ENCODE measurements around the gene RBMS1. TPM values are rescaled to one million over a fixed set of nuclear protein-coding genes. Genes with fewer than 3 reads are reported as not detected.

The RBMS1 gene
- total and polyA plus RNA-seq, 2 of the 13 experiments (the other 11 are each of a cell fraction or from before 2014, with no cell fraction given): 55.5 to 110 TPM

DNA sequence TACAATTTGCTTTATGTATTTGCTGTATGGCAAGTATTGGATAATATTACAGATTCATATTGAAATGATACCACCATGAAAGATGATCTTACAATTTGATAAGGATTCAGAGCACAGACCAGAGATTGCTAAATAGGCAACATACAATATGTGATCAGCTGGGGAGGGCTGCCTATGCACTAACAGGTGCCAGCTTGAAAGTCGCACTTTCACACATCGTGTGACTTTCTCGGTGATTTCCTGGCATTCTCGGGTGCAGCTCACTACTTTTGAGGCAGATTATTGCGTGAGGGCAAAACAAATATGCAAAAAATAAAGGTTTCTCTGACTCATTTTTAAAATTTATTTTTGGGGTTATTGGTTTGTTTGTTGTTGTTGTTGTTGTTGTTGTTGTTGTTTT lies 36.0 kb downstream of the RBMS1 start:
- H3K4me1 ChIP-seq (ENCODE audit: insufficient read depth, low read length): peaks cover 20% of the 10 kb centered on the region
- DNase-seq (ENCODE audit: low spot score): no peak
- intact Hi-C loops (cut with micrococcal nuclease; ENCODE audit: unreplicated experiment): no loop called here
- H3K36me3 ChIP-seq (replicated peaks in 1 of 2; ENCODE audit: control insufficient read depth in 1 of 2, insufficient read depth in 2 of 2, low read length in 2 of 2): no peaks in the 10 kb centered on the region; a peak in 2 of 5 replicates
- H3K4me2 ChIP-seq (ENCODE audit: low read depth, low read length): no peak overlapping the region
- no peak for FAIRE-seq
- TF ChIP-seq FOXP1 (IDR thresholded peaks at IDR 0.05): peak; percentile 49; the same call in 1 of the 2 replicates
- TF ChIP-seq FOXP1 (CRISPR knock-in tag; IDR thresholded peaks at IDR 0.05): no peak
- no peak for TF ChIP-seq CENPT (CRISPR knock-in tag; IDR thresholded peaks at IDR 0.05; ENCODE audit: low read depth)
- ChIA-PET POLR2A (no interaction called here), CTCF (ENCODE audit: low intra/inter-chr PET ratio, low total read pairs) (no interaction called here)
- no peak for ATAC-seq
- no peak overlapping the region for H3K27ac ChIP-seq (ENCODE audit: extremely low read length, insufficient read depth, low read length)
- no peaks in the 10 kb centered on the region for H3K27me3 ChIP-seq (ENCODE audit: control insufficient read depth in 1 of 2, insufficient read depth in 2 of 2, low read length in 2 of 2)
- H3K9ac ChIP-seq (ENCODE audit: insufficient read depth, low read depth, low read length): no peak overlapping the region
- H3K79me2 ChIP-seq (ENCODE audit: insufficient read depth, low read length): peaks cover 34% of the 10 kb centered on the region
- 96% methylated on average over 5 of the region's 5 CpGs for WGBS (ENCODE audit: low lambda C conversion rate)
- H4K20me1 ChIP-seq (ENCODE audit: insufficient read depth, low read length): peaks cover 44% of the 10 kb centered on the region
- no peaks in the 10 kb centered on the region for H3K9me3 ChIP-seq (ENCODE audit: low read length)
- no peak overlapping the region for H3K4me3 ChIP-seq (replicated peaks in 1 of 3; ENCODE audit: insufficient read depth in 1 of 3, low read depth in 2 of 3, low read length in 3 of 3)
- no TSS peak for BruUV-seq (replicated peaks)
- in situ Hi-C loops (cut with HindIII; ENCODE audit: extremely low pct_ligation_motif_present, low pct_unique_long_range_greater_than_20kb): no loop called here
- no peak overlapping the region for H2AFZ ChIP-seq (ENCODE audit: low read length)

DNA sequence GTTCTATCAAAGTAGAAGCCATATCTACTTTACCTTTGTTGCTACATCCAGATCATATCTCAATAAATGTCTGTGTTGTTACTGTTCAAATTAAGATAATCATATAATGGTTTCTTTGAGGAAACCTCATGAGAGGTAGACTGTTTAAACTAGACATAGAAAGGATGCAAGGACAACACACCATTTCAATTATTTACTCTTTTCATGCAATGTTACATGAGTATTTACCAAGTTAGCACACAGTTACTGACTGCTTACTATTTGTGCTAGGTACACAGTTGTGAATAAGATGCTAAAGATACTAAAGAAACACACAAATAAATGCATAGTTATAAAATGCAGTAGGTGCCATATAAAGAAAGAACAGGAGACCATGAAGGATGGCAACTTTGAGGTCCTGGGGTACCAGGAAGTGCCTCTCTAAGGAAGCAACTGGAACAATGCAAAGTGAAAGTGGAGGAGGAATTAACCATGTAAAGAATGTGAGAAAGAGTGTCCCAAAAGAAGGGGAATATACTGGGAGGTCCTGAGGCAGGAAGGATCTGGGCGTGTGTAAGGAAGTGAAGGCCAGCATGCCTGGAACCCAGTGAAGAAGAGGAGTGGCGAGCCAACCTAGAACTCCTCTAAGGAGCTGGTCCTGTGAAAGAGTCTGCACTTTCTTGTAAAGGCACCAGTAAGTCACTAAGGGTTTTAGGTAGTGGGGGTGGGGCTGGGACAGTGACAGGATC lies 39.4 kb downstream of the RBMS1 start:
- intact Hi-C loops (cut with micrococcal nuclease; ENCODE audit: unreplicated experiment) (loop anchor here (2.0 kb wide), 1 partner anchor 39 kb away; the partner anchor contains the start of gene RBMS1), in situ Hi-C loops (cut with HindIII; ENCODE audit: extremely low pct_ligation_motif_present, low pct_unique_long_range_greater_than_20kb) (no loop called here)
- H3K79me2 ChIP-seq (ENCODE audit: insufficient read depth, low read length): peaks cover 28% of the 10 kb centered on the region
- BruUV-seq (replicated peaks): no TSS peak
- FAIRE-seq (no peak), ATAC-seq (peak; percentile 67), DNase-seq (ENCODE audit: low spot score) (peak; percentile 50)
- peaks cover 20% of the 10 kb centered on the region for H3K4me1 ChIP-seq (ENCODE audit: insufficient read depth, low read length)
- H3K9me3 ChIP-seq (ENCODE audit: low read length): no peaks in the 10 kb centered on the region
- no peak overlapping the region for H3K9ac ChIP-seq (ENCODE audit: insufficient read depth, low read depth, low read length)
- H4K20me1 ChIP-seq (ENCODE audit: insufficient read depth, low read length): peaks cover 47% of the 10 kb centered on the region
- no peak overlapping the region for H3K4me3 ChIP-seq (replicated peaks in 1 of 3; ENCODE audit: insufficient read depth in 1 of 3, low read depth in 2 of 3, low read length in 3 of 3)
- no peaks in the 10 kb centered on the region for H3K27me3 ChIP-seq (ENCODE audit: control insufficient read depth in 1 of 2, insufficient read depth in 2 of 2, low read length in 2 of 2)
- 98% methylated on average over 2 of the region's 2 CpGs for WGBS (ENCODE audit: low lambda C conversion rate)
- H3K4me2 ChIP-seq (ENCODE audit: low read depth, low read length): no peak overlapping the region
- POLR2A ChIA-PET: no interaction called here
- CTCF ChIA-PET (ENCODE audit: low intra/inter-chr PET ratio, low total read pairs): no interaction called here
- H3K27ac ChIP-seq (ENCODE audit: extremely low read length, insufficient read depth, low read length): no peak overlapping the region
- H3K36me3 ChIP-seq (replicated peaks in 1 of 2; ENCODE audit: control insufficient read depth in 1 of 2, insufficient read depth in 2 of 2, low read length in 2 of 2): no peaks in the 10 kb centered on the region; a peak in 2 of 5 replicates
- H2AFZ ChIP-seq (ENCODE audit: low read length): no peak overlapping the region
- TF ChIP-seq MTA1 (CRISPR knock-in tag; IDR thresholded peaks at IDR 0.05; ENCODE audit: borderline replicate concordance) (no peak), FOXA1 (IDR thresholded peaks at IDR 0.05) (peak; percentile 48; the same call in 1 of the 2 replicates), FOXA1 (CRISPR knock-in tag; IDR thresholded peaks at IDR 0.05) (peak; percentile 32; the same call in 1 of the 2 replicates), FOXP1 (IDR thresholded peaks at IDR 0.05) (no peak), FOXP1 (CRISPR knock-in tag; IDR thresholded peaks at IDR 0.05) (peak; percentile 59), NCOA2 (CRISPR knock-in tag; IDR thresholded peaks at IDR 0.05) (0 out of 2 replicates have a peak, but pooled peaks have one; percentile 17), ZNF24 (IDR thresholded peaks at IDR 0.05) (no peak), FOXA3 (CRISPR knock-in tag; IDR thresholded peaks at IDR 0.05) (peak; percentile 42; the same call in 1 of the 2 replicates), U2AF1 (optimal IDR thresholded peaks at IDR 0.05; ENCODE audit: low read depth, low read length) (no peak), EED (CRISPR knock-in tag; IDR thresholded peaks at IDR 0.05) (no peak), NR2F6 (IDR thresholded peaks at IDR 0.05) (no peak), NR2F6 (CRISPR knock-in tag; IDR thresholded peaks at IDR 0.05) (no peak), ZNF776 (CRISPR knock-in tag; IDR thresholded peaks at IDR 0.05) (no peak), KLF13 (CRISPR knock-in tag; IDR thresholded peaks at IDR 0.05) (no peak)
- TF ChIP-seq, protein P1, sequence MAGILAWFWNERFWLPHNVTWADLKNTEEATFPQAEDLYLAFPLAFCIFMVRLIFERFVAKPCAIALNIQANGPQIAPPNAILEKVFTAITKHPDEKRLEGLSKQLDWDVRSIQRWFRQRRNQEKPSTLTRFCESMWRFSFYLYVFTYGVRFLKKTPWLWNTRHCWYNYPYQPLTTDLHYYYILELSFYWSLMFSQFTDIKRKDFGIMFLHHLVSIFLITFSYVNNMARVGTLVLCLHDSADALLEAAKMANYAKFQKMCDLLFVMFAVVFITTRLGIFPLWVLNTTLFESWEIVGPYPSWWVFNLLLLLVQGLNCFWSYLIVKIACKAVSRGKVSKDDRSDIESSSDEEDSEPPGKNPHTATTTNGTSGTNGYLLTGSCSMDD (CRISPR knock-in tag; IDR thresholded peaks at IDR 0.05): no peak
- TF ChIP-seq, protein P2, sequence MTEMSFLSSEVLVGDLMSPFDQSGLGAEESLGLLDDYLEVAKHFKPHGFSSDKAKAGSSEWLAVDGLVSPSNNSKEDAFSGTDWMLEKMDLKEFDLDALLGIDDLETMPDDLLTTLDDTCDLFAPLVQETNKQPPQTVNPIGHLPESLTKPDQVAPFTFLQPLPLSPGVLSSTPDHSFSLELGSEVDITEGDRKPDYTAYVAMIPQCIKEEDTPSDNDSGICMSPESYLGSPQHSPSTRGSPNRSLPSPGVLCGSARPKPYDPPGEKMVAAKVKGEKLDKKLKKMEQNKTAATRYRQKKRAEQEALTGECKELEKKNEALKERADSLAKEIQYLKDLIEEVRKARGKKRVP (CRISPR knock-in tag; IDR thresholded peaks at IDR 0.05): peak in 1 of 2 experiments; percentile 65; a peak in 1 of 4 replicates

Measured in HepG2 (cell line).